Fibroblast of lung (primary cell): ENCODE measurements around the gene HAND2. TPM values are rescaled to one million over a fixed set of nuclear protein-coding genes. Genes with fewer than 3 reads are reported as not detected.

Experiments
- DNase-seq, 2 donors: peaks; one replicate each; pipeline versions ENCODE4 v3.0.0 to v3.0.0-alpha.2; 2010; ENCODE audit warnings: low read depth in 2 of 2
- H2AFZ ChIP-seq: 2 replicates; pipeline ENCODE4 v1.5.1; 2012; ENCODE audit warnings: low read length, control low read depth, inconsistent platforms
- H3K27ac ChIP-seq: 2 replicates; pipeline ENCODE4 v1.5.1; 2011; ENCODE audit warnings: low read length, control low read depth; ENCODE audit not compliant: insufficient read depth
- H3K27me3 ChIP-seq: 2 replicates; pipeline ENCODE4 v1.5.1; 2011; ENCODE audit warnings: mild to moderate bottlenecking, low read length; ENCODE audit not compliant: control insufficient read depth, insufficient read depth
- H3K36me3 ChIP-seq: 2 replicates; pipeline ENCODE4 v1.5.1; 2011; ENCODE audit warnings: low read length; ENCODE audit not compliant: control insufficient read depth, insufficient read depth
- H3K4me1 ChIP-seq: 2 replicates; pipeline ENCODE4 v1.5.1; 2011; ENCODE audit warnings: low read length; ENCODE audit not compliant: control insufficient read depth, insufficient read depth; ENCODE audit errors: extremely low read depth
- H3K4me2 ChIP-seq: 2 replicates; pipeline ENCODE4 v1.5.1; 2011; ENCODE audit warnings: low read length, control low read depth; ENCODE audit not compliant: insufficient read depth; ENCODE audit errors: extremely low read depth
- H3K4me3 ChIP-seq, 4 experiments: fragments of 200-600 bp in 1 of 4; sonication (generic) in 1 of 4; replicated peaks in 1 of 4; 2 replicates each; pipeline ENCODE4 v1.5.1; 2011 to 2016; ENCODE audit warnings: low read length in 4 of 4, low read depth in 3 of 4, mild to moderate bottlenecking in 3 of 4, control low read depth in 2 of 4, inconsistent platforms in 1 of 4, mixed read lengths in 1 of 4; ENCODE audit not compliant: insufficient read depth in 1 of 4; ENCODE audit errors: control extremely low read depth in 1 of 4
- H3K79me2 ChIP-seq: 2 replicates; pipeline ENCODE4 v1.5.1; 2012; ENCODE audit warnings: mild to moderate bottlenecking, low read length, inconsistent platforms; ENCODE audit not compliant: control insufficient read depth, insufficient read depth
- H3K9ac ChIP-seq: 2 replicates; pipeline ENCODE4 v1.5.1; 2011; ENCODE audit warnings: mild to moderate bottlenecking, low read length, control low read depth; ENCODE audit not compliant: insufficient read depth
- H3K9me3 ChIP-seq: 2 replicates; pipeline ENCODE4 v1.5.1; 2012; ENCODE audit warnings: low read depth, low read length; ENCODE audit not compliant: control insufficient read depth, insufficient read depth
- H4K20me1 ChIP-seq: 2 replicates; pipeline ENCODE4 v1.5.1; 2011; ENCODE audit warnings: low read length; ENCODE audit not compliant: control insufficient read depth, insufficient read depth; ENCODE audit errors: extremely low read depth
- CTCF ChIP-seq, 2 donors: IDR thresholded peaks in 1 of 2; conservative IDR thresholded peaks in 1 of 2; 1 replicate in 1 of 2; 2 replicates in 1 of 2; pipeline ENCODE4 v1.5.1; 2011 to 2012; ENCODE audit warnings: low read length in 2 of 2, control low read depth in 1 of 2, inconsistent platforms in 1 of 2, low read depth in 1 of 2, mild to moderate bottlenecking in 1 of 2
- EZH2 ChIP-seq: IDR thresholded peaks from 2 replicates; pipeline ENCODE4 v1.5.1; 2012; ENCODE audit warnings: low read length, control low read depth, mild to moderate bottlenecking; ENCODE audit errors: missing control alignments
- polyA plus RNA-seq, 2 donors: library from polyadenylated mRNA; depleted of rRNA in 1 of 2; stranded (reverse) in 1 of 2; unstranded in 1 of 2; fragments of >200 nt; gene quantifications; 2 replicates each; pipeline ENCODE4 v1.2.1, GENCODE V29; 2011 to 2012; ENCODE audit warnings: missing spikeins in 1 of 2
- total RNA-seq: library from RNA; depleted of rRNA; stranded (reverse); fragments of >200 nt; gene quantifications from 2 replicates; pipeline ENCODE4 v1.2.1, GENCODE V29; 2014

The HAND2 gene
- total and polyA plus RNA-seq, 2 donors (not counting 1 experiment from before 2014, with no cell fraction given), result under 0.01 to 0.51 TPM

GRCh38 chr4:173507471-173508385 is 22.3 kb downstream of the HAND2 start:
- Histone ChIP-seq H3K9ac (no peak overlapping the region), H3K4me3 (no peak overlapping the region), H3K4me2 (no peak overlapping the region), H3K27ac (no peak overlapping the region), H3K36me3 (no peaks in the 10 kb centered on the region), H3K27me3 (peaks cover 41% of the 10 kb centered on the region), H4K20me1 (no peaks in the 10 kb centered on the region), H3K4me1 (no peaks in the 10 kb centered on the region), H3K79me2 (no peaks in the 10 kb centered on the region), H3K9me3 (no peaks in the 10 kb centered on the region), H2AFZ (no peak overlapping the region)
- TF ChIP-seq EZH2, result no peak
- TF ChIP-seq CTCF (conservative IDR thresholded peaks at IDR 0.05 in 1 of 2, IDR thresholded peaks at IDR 0.05 in 1 of 2; ENCODE audit: low read depth in 1 of 2, low read length in 2 of 2), result no peak
- DNase-seq, result no peak

DNA sequence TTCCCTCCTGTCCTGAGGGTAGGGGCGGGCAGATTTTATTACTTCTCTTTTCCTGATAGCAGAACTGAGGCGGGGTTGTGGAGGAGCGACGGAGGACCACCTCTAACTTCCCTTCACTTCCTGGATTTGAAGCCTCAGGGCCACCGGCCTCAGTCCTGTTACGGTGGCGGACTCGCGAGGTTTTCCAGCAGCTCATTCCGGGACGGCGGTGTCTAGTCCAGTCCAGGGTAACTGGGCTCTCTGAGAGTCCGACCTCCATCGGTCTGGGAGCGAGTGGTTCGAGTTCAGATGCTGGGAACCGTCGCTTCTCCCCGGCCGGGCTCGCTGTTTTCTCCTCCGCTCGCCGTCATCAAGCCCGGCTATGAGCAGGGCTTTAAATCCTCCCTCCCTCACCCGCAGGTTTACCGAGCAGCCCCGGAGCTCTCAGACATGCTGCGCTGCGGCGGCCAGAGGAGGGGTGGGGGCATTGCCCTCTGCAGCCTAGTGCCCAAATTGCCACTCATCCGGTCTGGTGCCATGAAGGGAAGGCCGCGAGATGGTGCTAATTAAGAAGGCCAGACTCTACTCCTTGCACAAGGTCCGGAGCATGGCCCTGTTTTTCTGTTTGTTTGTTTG is 23.3 kb downstream of the HAND2 start:
- Histone ChIP-seq H3K27ac (no peak overlapping the region), H3K4me1 (no peaks in the 10 kb centered on the region), H3K36me3 (no peaks in the 10 kb centered on the region), H4K20me1 (no peaks in the 10 kb centered on the region), H3K4me3 (no peak overlapping the region), H3K27me3 (peaks cover 40% of the 10 kb centered on the region), H3K4me2 (peak overlapping the region; percentile 17), H3K79me2 (no peaks in the 10 kb centered on the region), H3K9ac (no peak overlapping the region), H2AFZ (peak overlapping the region; percentile 18), H3K9me3 (no peaks in the 10 kb centered on the region)
- TF ChIP-seq EZH2, result no peak
- TF ChIP-seq CTCF (conservative IDR thresholded peaks at IDR 0.05 in 1 of 2, IDR thresholded peaks at IDR 0.05 in 1 of 2; ENCODE audit: low read depth in 1 of 2, low read length in 2 of 2), result no peak
- no peak for DNase-seq

DNA sequence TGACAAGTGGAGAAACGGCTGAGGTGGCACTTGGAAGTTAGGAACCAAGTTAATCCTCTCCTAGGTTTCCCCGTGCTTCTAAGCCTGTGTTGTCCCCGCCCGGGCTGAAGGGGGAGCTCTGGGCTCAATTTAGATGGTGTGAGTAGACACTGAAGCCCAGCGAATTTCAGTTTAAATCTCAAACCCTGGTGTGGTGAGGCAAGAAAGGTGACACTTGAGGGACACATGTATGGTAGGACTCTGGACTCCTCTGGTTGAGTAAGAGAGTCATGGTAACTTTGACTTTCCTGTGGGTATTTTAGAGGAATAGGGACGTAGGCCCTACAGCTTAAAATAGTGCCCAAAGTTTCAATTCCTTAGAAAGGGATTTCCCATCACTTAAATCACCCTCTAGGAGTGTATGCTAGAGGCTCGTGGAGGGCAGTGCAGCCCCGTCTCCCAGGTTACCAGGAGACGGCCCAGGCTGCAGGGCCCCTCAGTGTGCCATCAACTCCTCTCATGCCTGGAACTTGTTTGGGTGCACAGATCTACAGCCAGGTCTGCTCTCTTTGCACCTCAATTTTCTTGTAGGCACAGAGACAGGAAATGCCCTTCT is 24.0 kb downstream of the HAND2 start:
- Histone ChIP-seq H4K20me1 (no peaks in the 10 kb centered on the region), H3K4me2 (no peak overlapping the region), H2AFZ (no peak overlapping the region), H3K27me3 (peaks cover 46% of the 10 kb centered on the region), H3K36me3 (no peaks in the 10 kb centered on the region), H3K27ac (no peak overlapping the region), H3K4me1 (no peaks in the 10 kb centered on the region), H3K9me3 (no peaks in the 10 kb centered on the region), H3K9ac (no peak overlapping the region), H3K79me2 (no peaks in the 10 kb centered on the region), H3K4me3 (no peak overlapping the region)
- peak in 1 of 2 donors; percentile 67 for DNase-seq
- TF ChIP-seq EZH2 (no peak), CTCF (conservative IDR thresholded peaks at IDR 0.05 in 1 of 2, IDR thresholded peaks at IDR 0.05 in 1 of 2; ENCODE audit: low read depth in 1 of 2, low read length in 2 of 2) (peak; percentile 75 to 83)
